NCI-H2107 treated with DMSO at 0.1 percent for 48 hours (cell line): Measurements from ENCODE around the gene FEM1A.
A peak's percentile ranks its signal among the peaks of the same experiment; 100 is the strongest.
"Not testable (repeated sequence)": the region's sequence is repeated elsewhere in the genome, so short reads cannot be mapped to it uniquely, and the experiment has no call there.

ENCODE experiments used
- DNase-seq: peaks from one replicate; lab custom pipeline; 2025; ENCODE audit not compliant: unreplicated experiment; lab: John Stamatoyannopoulos, UW

The FEM1A gene

GRCh38 chr19:4791183-4792018, at the start of gene FEM1A:
Gene FEM1A, plus strand, starts transcription at chr19:4791734. Its CDS starts 121 bp downstream, at chr19:4791855.
- DNase-seq = peak; percentile 99

- peak; percentile 66 for DNase-seq
These were observed 48.5 kb upstream of the FEM1A start for GRCh38 chr19:4742723-4743646.

- no peak for DNase-seq
These were observed 46.9 kb upstream of the FEM1A start for GRCh38 chr19:4744451-4745174.

GRCh38 chr19:4745175-4745574, 46.4 kb upstream of the FEM1A start:
- not testable (repeated sequence) for DNase-seq

- DNase-seq = no peak
These were observed 45.5 kb upstream of the FEM1A start for GRCh38 chr19:4745986-4746385.

GRCh38 chr19:4748185-4748584, 43.3 kb upstream of the FEM1A start:
- no peak for DNase-seq

- no peak for DNase-seq
These were observed 42.9 kb upstream of the FEM1A start for GRCh38 chr19:4748589-4748988.

GRCh38 chr19:4749870-4750590, 41.5 kb upstream of the FEM1A start:
- DNase-seq = no peak

GRCh38 chr19:4754248-4754647, 37.3 kb upstream of the FEM1A start:
- no peak for DNase-seq

- DNase-seq = no peak
These were observed 36.1 kb upstream of the FEM1A start for GRCh38 chr19:4755459-4755858.

- DNase-seq = no peak
These were observed 33.5 kb upstream of the FEM1A start for GRCh38 chr19:4758082-4758481.

GRCh38 chr19:4758659-4759058, 32.9 kb upstream of the FEM1A start:
- no peak for DNase-seq

GRCh38 chr19:4759388-4760284, 31.9 kb upstream of the FEM1A start:
- DNase-seq = peak; percentile 59

- DNase-seq = no peak
These were observed 31.3 kb upstream of the FEM1A start for GRCh38 chr19:4760285-4760650.

GRCh38 chr19:4763021-4763420, 28.5 kb upstream of the FEM1A start:
- no peak for DNase-seq

GRCh38 chr19:4764393-4764660, 27.2 kb upstream of the FEM1A start:
- DNase-seq = no peak

GRCh38 chr19:4768934-4769777, 22.4 kb upstream of the FEM1A start:
- DNase-seq = peak; percentile 89

GRCh38 chr19:4772566-4772965, 19.0 kb upstream of the FEM1A start:
- DNase-seq = no peak

- no peak for DNase-seq
These were observed 18.4 kb upstream of the FEM1A start for GRCh38 chr19:4773047-4773640.
